HCT116 (cell line): ENCODE measurements around the gene RPL13. TPM values are rescaled to one million over a fixed set of nuclear protein-coding genes. Genes with fewer than 3 reads are reported as not detected.

Experiments used
- ATAC-seq: fragments of 200-7000 bp; cut with Tn5 transposase; 2 replicates; pipeline ENCODE4 v1.9.1; 2020; ENCODE audit warnings: mild to moderate bottlenecking, moderate library complexity
- BruUV-seq: library from RNA; stranded (reverse); fragments of 400-500 nt; replicated peaks from 2 replicates; lab custom pipeline; 2021; lab: Mats Ljungman, UMichigan
- CTCF ChIA-PET: fragments of 300-600 bp; sonication (Branson Sonifier 250); formaldehyde crosslinking; loops from one replicate; lab custom pipeline; 2021; ENCODE audit warnings: antibody characterized with exemption; lab: Charles Lee
- POLR2A ChIA-PET: fragments of 300-600, 350-600 bp; sonication (Branson Sonifier 250); formaldehyde crosslinking; loops from one replicate; lab custom pipeline; 2021; ENCODE audit warnings: antibody characterized with exemption; lab: Charles Lee
- RAD21 ChIA-PET, 2 experiments: fragments of 300-600 bp; sonication (Branson Sonifier 250); formaldehyde crosslinking; loops; one replicate each; lab custom pipeline; 2023; ENCODE audit warnings: low total read pairs in 2 of 2; ENCODE audit not compliant: uncharacterized antibody in 2 of 2, unreplicated experiment in 2 of 2, low non-redundant PET in 1 of 2; lab: Charles Lee
- DNase-seq: peaks from one replicate; pipeline ENCODE4 v3.0.0-alpha.2; 2010; ENCODE audit warnings: low read depth, low spot score
- H2AFZ ChIP-seq: fragments of 200-600 bp; shearing (Covaris generic), sonication (generic); 2 replicates; pipeline ENCODE4 v1.6.1; 2017; ENCODE audit warnings: low read depth, mixed run types, mixed read lengths, antibody characterized with exemption, low read length; ENCODE audit not compliant: poor library complexity, severe bottlenecking
- H3K27ac ChIP-seq: 2 replicates; pipeline ENCODE4 v1.5.1; 2012; ENCODE audit warnings: low read depth, low read length
- H3K27me3 ChIP-seq: fragments of 200-600 bp; sonication (generic); 2 replicates; pipeline ENCODE4 v1.6.1; 2016; ENCODE audit warnings: mixed run types, low read length, mixed read lengths; ENCODE audit not compliant: insufficient read depth
- H3K36me3 ChIP-seq, 2 experiments: fragments of 200-500 bp in 1 of 2; fragments of 200-600 bp in 1 of 2; sonication (Bioruptor generic) in 1 of 2; sonication (generic) in 1 of 2; 2 replicates each; pipeline versions ENCODE4 v1.5.1 to v1.6.1; 2014 to 2016; ENCODE audit warnings: low read length in 2 of 2, inconsistent platforms in 1 of 2, mixed read lengths in 1 of 2, mixed run types in 1 of 2; ENCODE audit not compliant: insufficient read depth in 2 of 2, control insufficient read depth in 1 of 2
- H3K4me1 ChIP-seq, 2 experiments: fragments of 200-600 bp in 1 of 2; sonication (generic) in 1 of 2; 2 replicates each; pipeline versions ENCODE4 v1.5.1 to v1.6.1; 2012 to 2017; ENCODE audit warnings: low read length in 2 of 2, inconsistent platforms in 1 of 2, mild to moderate bottlenecking in 1 of 2, mixed read lengths in 1 of 2, mixed run types in 1 of 2, moderate library complexity in 1 of 2; ENCODE audit not compliant: insufficient read depth in 2 of 2, control insufficient read depth in 1 of 2
- H3K4me2 ChIP-seq: fragments of 200-600 bp; sonication (generic); 2 replicates; pipeline ENCODE4 v1.6.1; 2017; ENCODE audit warnings: mixed run types, low read length, mixed read lengths
- H3K4me3 ChIP-seq, 2 experiments: fragments of 200-600 bp in 1 of 2; sonication (generic) in 1 of 2; replicated peaks in 1 of 2; 2 replicates each; pipeline ENCODE4 v1.5.1; 2011 to 2016; ENCODE audit warnings: low read length in 2 of 2, control low read depth in 1 of 2, low read depth in 1 of 2, mild to moderate bottlenecking in 1 of 2, mixed read lengths in 1 of 2, mixed run types in 1 of 2
- H3K79me2 ChIP-seq: fragments of 200-600 bp; sonication (generic); 2 replicates; pipeline ENCODE4 v1.6.1; 2017; ENCODE audit warnings: mild to moderate bottlenecking, mixed run types, low read length, moderate library complexity, mixed read lengths; ENCODE audit not compliant: insufficient read depth
- H3K9ac ChIP-seq: fragments of 200-600 bp; sonication (generic); 2 replicates; pipeline ENCODE4 v1.6.1; 2016; ENCODE audit warnings: low read length, mixed read lengths
- H3K9me2 ChIP-seq: fragments of 200-600 bp; sonication (generic), shearing (Covaris generic); 2 replicates; pipeline ENCODE4 v1.6.1; 2017; ENCODE audit warnings: mixed run types, mild to moderate bottlenecking, moderate library complexity; ENCODE audit not compliant: insufficient read depth
- H3K9me3 ChIP-seq, 2 experiments: fragments of 200-500 bp in 1 of 2; fragments of 200-600 bp in 1 of 2; sonication (Bioruptor generic) in 1 of 2; sonication (generic) in 1 of 2; 2 replicates each; pipeline ENCODE4 v1.6.1; 2014 to 2017; ENCODE audit warnings: low read length in 2 of 2, mixed read lengths in 2 of 2, inconsistent platforms in 1 of 2, low read depth in 1 of 2, mild to moderate bottlenecking in 1 of 2, mixed run types in 1 of 2, moderate library complexity in 1 of 2; ENCODE audit not compliant: control insufficient read depth in 1 of 2, insufficient read depth in 1 of 2
- H4K20me1 ChIP-seq: fragments of 200-600 bp; sonication (generic), shearing (Covaris generic); 2 replicates; pipeline ENCODE4 v1.6.1; 2017; ENCODE audit warnings: mixed run types, mild to moderate bottlenecking, moderate library complexity; ENCODE audit not compliant: insufficient read depth
- CTCF ChIP-seq, 3 experiments: fragments of 200-600 bp in 1 of 3; sonication (generic) in 1 of 3; IDR thresholded peaks in 2 of 3; conservative IDR thresholded peaks in 1 of 3; 2 replicates each; pipeline ENCODE4 v1.5.1; 2012 to 2017; ENCODE audit warnings: low read depth in 2 of 3, low read length in 2 of 3, antibody characterized with exemption in 1 of 3, borderline replicate concordance in 1 of 3, control low read depth in 1 of 3, mild to moderate bottlenecking in 1 of 3, mixed read lengths in 1 of 3, mixed run types in 1 of 3, moderate library complexity in 1 of 3; ENCODE audit not compliant: insufficient read depth in 1 of 3
- ELF1 ChIP-seq: IDR thresholded peaks from 2 replicates; pipeline ENCODE4 v1.6.1; 2012; ENCODE audit warnings: low read depth, borderline replicate concordance
- EZH2 ChIP-seq: fragments of 200-600 bp; sonication (generic); IDR thresholded peaks from 2 replicates; pipeline ENCODE4 v1.6.1; 2017; ENCODE audit warnings: antibody characterized with exemption, mixed run types
- FOSL1 ChIP-seq: IDR thresholded peaks from 2 replicates; pipeline ENCODE4 v1.6.1; 2012; ENCODE audit warnings: low read depth
- MAX ChIP-seq: IDR thresholded peaks from 2 replicates; pipeline ENCODE4 v1.6.1; 2012
- POLR2A ChIP-seq: IDR thresholded peaks from 2 replicates; pipeline ENCODE4 v1.7.0; 2011; ENCODE audit warnings: borderline replicate concordance; ENCODE audit not compliant: insufficient read depth, insufficient read length; ENCODE audit errors: extremely low read depth
- intact Hi-C: fragments of 100-400 bp; cut with micrococcal nuclease; formaldehyde crosslinking; loops from 2 replicates; pipeline ENCODE4 v1.10.0; 2022
- total RNA-seq: library from RNA; stranded (reverse); gene quantifications from one replicate; pipeline ENCODE4 v1.2.1, GENCODE V29; 2021; ENCODE audit not compliant: unreplicated experiment
- TF ChIP-seq, protein P1 (sequence below): IDR thresholded peaks from 2 replicates; pipeline ENCODE4 v1.6.1; 2011; ENCODE audit warnings: mild to moderate bottlenecking, low read length, moderate library complexity; ENCODE audit not compliant: insufficient replicate concordance; ENCODE audit errors: extremely low read depth

RPL13 gene
- total RNA-seq, 1 experiment from 2014 or later = 4,404 TPM

- Histone ChIP-seq H3K79me2 (peaks cover 7% of the 10 kb centered on the region; the same call in 1 of the 2 replicates), H3K9me3 (no peaks in the 10 kb centered on the region; a peak in 1 of 4 replicates), H3K4me2 (no peak overlapping the region), H2AFZ (no peak overlapping the region), H4K20me1 (no peaks in the 10 kb centered on the region; the same call in 1 of the 2 replicates), H3K36me3 (peaks cover 15 to 40% of the 10 kb centered on the region in 2 experiments), H3K27ac (no peak overlapping the region; the same call in 1 of the 2 replicates), H3K9ac (no peak overlapping the region), H3K9me2 (no peaks in the 10 kb centered on the region), H3K4me3 (no peak overlapping the region), H3K4me1 (peaks cover 4 to 14% of the 10 kb centered on the region in 2 experiments; a peak in 3 of 4 replicates), H3K27me3 (no peaks in the 10 kb centered on the region)
- CTCF ChIA-PET = interaction anchor here (0.8 to 1.2 kb wide), 3 partner anchors 10 to 24 kb away, joined by 3 read pairs; no protein-coding TSS in a partner anchor
- intact Hi-C loops = no loop called here
- no TSS peak for BruUV-seq
- DNase-seq (no peak), ATAC-seq (no peak)
- POLR2A ChIA-PET = no interaction called here
- TF ChIP-seq ELF1 (no peak), CTCF (IDR thresholded peaks at IDR 0.05 in 2 of 3, conservative IDR thresholded peaks at IDR 0.05 in 1 of 3; ENCODE audit: borderline replicate concordance in 1 of 3, insufficient read depth in 1 of 3, low read depth in 2 of 3, low read length in 2 of 3) (no peak), FOSL1 (no peak), EZH2 (no peak), POLR2A (no peak), MAX (no peak)
- TF ChIP-seq, protein P1, sequence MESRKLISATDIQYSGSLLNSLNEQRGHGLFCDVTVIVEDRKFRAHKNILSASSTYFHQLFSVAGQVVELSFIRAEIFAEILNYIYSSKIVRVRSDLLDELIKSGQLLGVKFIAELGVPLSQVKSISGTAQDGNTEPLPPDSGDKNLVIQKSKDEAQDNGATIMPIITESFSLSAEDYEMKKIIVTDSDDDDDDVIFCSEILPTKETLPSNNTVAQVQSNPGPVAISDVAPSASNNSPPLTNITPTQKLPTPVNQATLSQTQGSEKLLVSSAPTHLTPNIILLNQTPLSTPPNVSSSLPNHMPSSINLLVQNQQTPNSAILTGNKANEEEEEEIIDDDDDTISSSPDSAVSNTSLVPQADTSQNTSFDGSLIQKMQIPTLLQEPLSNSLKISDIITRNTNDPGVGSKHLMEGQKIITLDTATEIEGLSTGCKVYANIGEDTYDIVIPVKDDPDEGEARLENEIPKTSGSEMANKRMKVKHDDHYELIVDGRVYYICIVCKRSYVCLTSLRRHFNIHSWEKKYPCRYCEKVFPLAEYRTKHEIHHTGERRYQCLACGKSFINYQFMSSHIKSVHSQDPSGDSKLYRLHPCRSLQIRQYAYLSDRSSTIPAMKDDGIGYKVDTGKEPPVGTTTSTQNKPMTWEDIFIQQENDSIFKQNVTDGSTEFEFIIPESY = no peak
- RAD21 ChIA-PET = no interaction called here
Observed at GRCh38 chr16:89589241-89589926, 28.9 kb downstream of the RPL13 start.
